ENCODE results near the gene SHFL.

SHFL gene

GRCh38 chr19:10087296-10088061 is 1.4 kb downstream of the SHFL start:
- DNase-seq (ENCODE audit: low read depth in 2 of 2) = no peak

GRCh38 chr19:10088949-10089554 is 2.9 kb downstream of the SHFL start:
- no peak for DNase-seq (ENCODE audit: low read depth in 2 of 2)

- no peak for DNase-seq (ENCODE audit: low read depth in 2 of 2)
These were observed 3.8 kb downstream of the SHFL start for GRCh38 chr19:10089801-10090375.

GRCh38 chr19:10091370-10091687 is 5.2 kb downstream of the SHFL start:
- no peak for DNase-seq (ENCODE audit: low read depth in 2 of 2)

GRCh38 chr19:10091895-10092641 is 6.0 kb downstream of the SHFL start:
- DNase-seq (ENCODE audit: low read depth in 2 of 2) = no peak

- DNase-seq (ENCODE audit: low read depth in 2 of 2) = no peak
These were observed 6.7 kb downstream of the SHFL start for GRCh38 chr19:10092648-10093294.

GRCh38 chr19:10093295-10094186 is 7.4 kb downstream of the SHFL start:
- DNase-seq (ENCODE audit: low read depth in 2 of 2) = no peak

- DNase-seq (ENCODE audit: low read depth in 2 of 2) = no peak
These were observed 9.5 kb downstream of the SHFL start for GRCh38 chr19:10095622-10095947.

GRCh38 chr19:10095948-10096614 is 10.0 kb downstream of the SHFL start:
- DNase-seq (ENCODE audit: low read depth in 2 of 2) = peak; percentile 85 to 86

- no peak for DNase-seq (ENCODE audit: low read depth in 2 of 2)
These were observed 10.5 kb downstream of the SHFL start for GRCh38 chr19:10096615-10096963.

- no peak for DNase-seq (ENCODE audit: low read depth in 2 of 2)
These were observed 14.2 kb downstream of the SHFL start for GRCh38 chr19:10100163-10100785.

GRCh38 chr19:10102787-10103236 is 16.7 kb downstream of the SHFL start:
- no peak for DNase-seq (ENCODE audit: low read depth in 2 of 2)

- no peak for DNase-seq (ENCODE audit: low read depth in 2 of 2)
These were observed 18.0 kb downstream of the SHFL start for GRCh38 chr19:10104130-10104513.

GRCh38 chr19:10104665-10105508 is 18.8 kb downstream of the SHFL start:
- DNase-seq (ENCODE audit: low read depth in 2 of 2) = peak in 1 of 2 donors; percentile 62

- DNase-seq (ENCODE audit: low read depth in 2 of 2) = peak; percentile 64 to 69
These were observed 19.5 kb downstream of the SHFL start for GRCh38 chr19:10105509-10106099.

- DNase-seq (ENCODE audit: low read depth in 2 of 2) = peak; percentile 90 to 92
These were observed 20.2 kb downstream of the SHFL start, which contains the start of gene PPAN for GRCh38 chr19:10106100-10106936. Gene PPAN, plus strand, starts transcription at chr19:10106362. Its CDS starts 33 bp downstream, at chr19:10106395.

GRCh38 chr19:10107254-10107653 is 21.1 kb downstream of the SHFL start:
- no peak for DNase-seq (ENCODE audit: low read depth in 2 of 2)
